GM19099 (cell line): ENCODE data around the gene PRSS8.

Source experiments
- POLR2A ChIP-seq: IDR thresholded peaks from 3 replicates; pipeline ENCODE4 v1.6.1; 2011; ENCODE audit warnings: low read depth; ENCODE audit not compliant: insufficient read length; ENCODE audit errors: extremely low read depth

The PRSS8 gene

DNA sequence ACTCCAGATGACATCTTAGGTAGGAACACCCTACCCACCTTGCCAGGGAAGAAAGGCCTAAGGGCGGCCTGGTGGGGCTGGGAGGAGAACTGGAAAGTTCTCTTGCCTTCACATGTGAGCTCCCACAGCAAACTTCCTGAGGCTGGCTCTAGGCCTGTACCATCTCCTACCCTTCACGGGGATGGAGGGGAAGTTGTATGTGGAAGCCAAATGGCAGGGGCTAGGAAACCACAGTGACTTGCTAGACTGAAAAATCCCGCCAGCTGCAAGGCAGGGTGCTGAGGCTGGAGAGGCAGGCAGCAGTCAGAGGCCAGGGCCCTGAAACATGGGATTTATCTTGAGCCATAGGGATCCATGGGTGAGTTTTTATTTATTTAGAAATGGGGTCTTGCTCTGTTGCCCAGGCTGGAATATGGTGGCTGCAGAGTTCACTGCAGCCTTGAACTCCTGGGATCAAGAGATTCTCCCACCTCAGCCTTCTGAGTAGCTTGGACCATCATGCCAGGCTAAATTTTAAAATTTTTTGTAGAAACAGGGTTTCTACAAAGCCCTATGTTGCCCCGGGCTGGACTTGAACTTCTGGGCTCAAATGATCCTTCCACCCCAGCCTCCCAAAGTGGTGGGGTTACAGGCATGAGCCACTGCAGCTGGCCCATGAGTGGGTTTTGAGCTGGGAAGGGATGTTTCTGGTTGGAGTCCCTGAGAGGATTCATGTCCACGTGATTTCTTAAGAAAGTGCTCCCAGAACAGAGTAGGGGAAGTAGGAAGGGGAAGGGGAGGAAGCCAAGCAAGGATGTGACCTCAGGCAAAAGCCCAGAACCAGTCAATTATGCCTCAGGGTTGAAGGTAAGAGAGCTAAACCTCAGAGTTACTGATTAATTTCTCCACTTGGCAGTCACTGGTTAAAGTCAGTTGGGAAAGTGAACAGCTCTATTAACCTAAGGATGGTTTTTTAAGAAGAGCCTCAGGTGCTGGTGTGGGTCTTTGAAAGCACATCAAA is 22.1 kb downstream of the PRSS8 start:
- TF ChIP-seq POLR2A: no peak

DNA sequence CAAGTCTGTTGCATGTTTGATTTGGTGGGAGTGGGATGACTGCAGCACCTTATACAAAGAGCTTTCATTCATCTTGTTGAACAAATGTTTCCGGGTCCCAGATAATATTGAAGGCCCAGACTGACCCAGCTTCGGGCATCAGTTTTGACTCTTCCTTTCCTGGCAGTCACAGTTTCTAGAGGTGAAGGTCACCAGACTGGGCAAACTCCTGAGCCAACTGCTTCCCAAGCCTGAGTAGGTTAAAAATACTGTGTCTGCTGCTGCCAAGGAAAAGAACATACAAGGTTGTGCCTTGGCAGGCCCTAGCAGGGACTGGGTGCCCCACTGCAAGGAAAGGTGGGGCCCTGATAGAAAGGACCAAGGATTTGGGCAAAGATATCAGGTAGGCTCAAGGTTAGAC is 22.8 kb downstream of the PRSS8 start:
- TF ChIP-seq POLR2A: no peak

DNA sequence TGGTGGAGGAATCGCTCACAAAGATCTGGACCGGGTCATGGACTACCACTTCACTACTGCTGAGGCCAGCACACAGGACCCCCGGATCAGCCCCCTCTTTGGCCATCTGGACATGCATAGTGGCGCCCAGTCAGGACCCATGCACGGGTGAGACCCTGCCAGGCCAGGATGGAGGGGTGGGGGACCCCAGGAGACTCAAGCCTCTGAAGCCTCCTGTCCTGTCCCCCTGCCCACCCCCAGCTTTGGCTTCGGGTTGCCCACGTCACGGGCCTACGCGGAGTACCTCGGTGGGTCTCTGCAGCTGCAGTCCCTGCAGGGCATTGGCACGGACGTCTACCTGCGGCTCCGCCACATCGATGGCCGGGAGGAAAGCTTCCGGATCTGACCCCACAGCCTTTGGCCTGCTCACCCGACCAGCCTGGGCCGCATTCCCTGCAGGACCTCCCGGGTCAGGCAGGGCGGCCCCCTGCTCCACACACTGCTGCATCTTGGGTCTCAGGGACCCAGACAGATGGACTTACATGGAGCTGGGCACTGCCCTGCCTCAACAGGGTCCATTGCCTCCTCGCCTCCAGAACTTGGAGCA is 23.6 kb downstream of the PRSS8 start:
- TF ChIP-seq POLR2A: no peak

DNA sequence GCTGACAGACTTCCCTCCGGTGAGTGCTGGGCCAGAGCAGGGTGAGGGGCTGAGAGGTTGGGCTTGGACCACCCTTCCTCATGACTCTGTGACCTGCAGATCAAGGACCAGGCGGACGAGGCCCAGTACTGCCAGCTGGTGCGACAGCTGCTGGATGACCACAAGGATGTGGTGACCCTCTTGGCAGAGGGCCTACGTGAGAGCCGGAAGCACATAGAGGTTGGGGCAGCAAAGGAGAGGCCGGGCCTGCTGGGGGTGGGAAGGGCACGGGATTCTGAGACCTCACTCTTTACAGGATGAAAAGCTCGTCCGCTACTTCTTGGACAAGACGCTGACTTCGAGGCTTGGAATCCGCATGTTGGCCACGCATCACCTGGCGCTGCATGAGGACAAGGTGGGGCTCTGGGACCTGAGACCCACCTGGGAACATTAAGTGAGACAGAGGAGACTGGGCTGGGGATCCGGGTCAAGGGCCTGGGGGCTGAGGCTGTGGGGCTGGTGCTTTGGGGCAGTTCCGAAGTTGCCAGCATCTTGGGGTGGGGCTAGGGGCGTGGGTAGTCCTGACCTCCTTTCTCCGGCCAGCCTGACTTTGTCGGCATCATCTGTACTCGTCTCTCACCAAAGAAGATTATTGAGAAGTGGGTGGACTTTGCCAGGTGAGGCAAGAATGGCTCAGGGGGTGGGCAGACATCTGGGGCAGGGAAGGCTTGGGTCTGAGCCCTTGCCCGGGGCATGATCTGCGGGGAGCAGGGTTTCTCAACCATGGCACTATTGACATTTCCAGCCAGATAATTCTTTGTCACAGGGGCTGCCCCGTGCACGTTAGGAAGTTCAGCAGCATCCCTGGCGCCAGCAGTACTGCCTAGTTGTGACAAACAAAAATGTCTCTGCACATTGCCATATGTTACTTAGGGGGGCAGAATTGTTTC is 25.2 kb downstream of the PRSS8 start:
- TF ChIP-seq POLR2A: no peak

DNA sequence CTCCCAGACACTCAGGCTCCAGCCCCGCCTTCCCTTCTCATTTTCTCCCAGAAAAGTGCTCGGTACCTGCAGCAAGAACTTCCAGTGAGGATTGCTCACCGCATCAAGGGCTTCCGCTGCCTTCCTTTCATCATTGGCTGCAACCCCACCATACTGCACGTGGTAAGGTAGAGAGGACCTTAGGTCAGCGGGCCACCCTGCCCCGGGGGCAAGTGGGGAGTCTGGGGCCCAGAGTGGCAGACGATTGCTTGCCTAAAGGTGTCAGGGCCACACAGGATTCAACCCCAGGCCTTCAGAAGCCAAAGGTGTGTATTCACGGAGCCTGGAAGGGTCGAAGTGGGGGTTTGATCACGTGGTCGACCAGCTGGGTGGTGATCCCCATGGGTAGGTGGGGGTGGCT is 25.9 kb downstream of the PRSS8 start:
- no peak for TF ChIP-seq POLR2A

DNA sequence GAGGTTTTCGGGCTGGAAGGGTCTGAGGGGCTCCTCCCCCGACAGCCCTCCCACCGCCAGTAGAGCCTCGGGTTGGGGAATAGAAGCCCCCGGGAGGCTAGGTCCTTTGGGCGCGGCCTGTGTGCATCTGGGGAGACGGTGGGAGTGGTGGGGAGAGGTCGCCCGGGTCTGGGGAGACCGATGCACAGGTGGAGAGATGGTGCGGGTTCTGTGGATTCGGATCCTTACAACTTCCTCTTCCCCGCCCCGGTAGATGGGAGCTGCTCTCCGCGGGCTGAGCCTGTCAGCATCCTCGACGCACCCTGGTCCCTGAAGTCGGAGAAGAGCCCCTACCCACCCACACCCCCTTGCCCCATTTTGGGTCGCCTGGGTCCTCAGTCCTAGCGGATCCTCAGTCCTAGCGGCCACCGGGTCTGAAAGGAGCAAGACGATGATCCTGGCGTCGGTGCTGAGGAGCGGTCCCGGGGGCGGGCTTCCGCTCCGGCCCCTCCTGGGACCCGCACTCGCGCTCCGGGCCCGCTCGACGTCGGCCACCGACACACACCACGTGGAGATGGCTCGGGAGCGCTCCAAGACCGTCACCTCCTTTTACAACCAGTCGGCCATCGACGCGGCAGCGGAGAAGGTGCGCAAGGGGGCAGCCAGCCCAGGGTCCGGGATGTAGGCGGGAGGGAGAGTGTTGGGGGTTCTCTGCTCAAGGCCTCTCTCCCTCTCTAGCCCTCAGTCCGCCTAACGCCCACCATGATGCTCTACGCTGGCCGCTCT is 26.6 kb downstream of the PRSS8 start:
- TF ChIP-seq POLR2A: no peak

DNA sequence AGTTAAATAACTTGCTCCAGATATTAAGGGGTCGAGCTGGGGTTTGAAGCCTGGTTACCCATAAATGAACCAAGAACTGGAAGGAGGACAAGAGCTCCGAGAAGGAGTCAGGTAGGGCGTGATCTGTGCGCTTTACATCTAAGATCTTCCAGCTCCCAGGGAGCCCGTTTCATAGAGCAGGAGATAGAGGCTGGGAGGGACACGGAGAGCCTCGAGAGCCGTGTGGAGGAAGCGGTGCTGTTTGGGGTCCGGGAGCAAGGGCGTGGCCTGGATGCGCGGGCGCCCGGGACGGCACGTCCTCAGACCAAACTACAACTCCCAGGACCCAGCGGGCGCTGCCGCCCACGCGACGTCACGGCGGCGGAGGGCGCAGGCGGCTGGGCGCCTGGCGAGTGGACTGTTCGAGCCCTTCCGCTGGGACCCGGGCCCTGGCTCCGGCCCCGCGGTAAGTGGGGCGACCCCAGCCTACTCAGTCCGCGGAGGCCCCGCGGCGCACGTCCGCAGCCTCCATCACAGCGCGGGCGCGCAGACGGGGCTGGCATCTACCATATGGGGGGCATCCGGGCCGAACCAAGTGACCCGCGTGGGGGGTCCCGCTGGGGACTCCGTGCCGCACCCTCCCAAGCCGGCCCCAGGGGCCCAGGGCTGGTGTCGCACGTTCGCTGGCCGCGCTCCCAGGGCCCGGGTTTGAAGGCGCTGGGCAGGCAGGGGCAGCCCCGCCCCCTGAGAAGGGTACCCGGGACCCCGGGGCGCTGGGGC is 27.3 kb downstream of the PRSS8 start, which contains the start of gene BCKDK:
TSS of gene BCKDK (plus strand) at position 352 of the 759 bp plus-strand sequence. CDS start 838 bp downstream, outside the sequence.
- peak; percentile 58 for TF ChIP-seq POLR2A

DNA sequence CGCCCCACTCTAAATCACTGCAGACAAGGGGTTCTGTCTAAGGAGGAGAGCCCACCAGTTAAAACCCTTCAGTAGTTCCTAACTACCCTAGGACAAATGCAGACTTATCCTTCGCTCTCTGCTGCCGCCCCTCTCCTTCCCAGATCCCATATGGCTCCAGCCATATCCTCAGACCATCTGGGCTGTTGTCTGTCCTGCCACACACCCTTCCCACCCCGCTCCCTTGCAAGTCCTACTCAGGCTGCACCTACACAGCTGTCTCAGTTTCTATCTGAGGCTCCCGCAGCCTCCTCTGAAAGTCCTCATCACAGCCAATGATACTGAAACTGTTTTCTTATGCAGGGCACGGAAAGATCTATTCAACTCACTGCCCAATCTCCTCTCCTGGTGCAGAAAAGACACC is 28.1 kb downstream of the PRSS8 start:
- TF ChIP-seq POLR2A: no peak

DNA sequence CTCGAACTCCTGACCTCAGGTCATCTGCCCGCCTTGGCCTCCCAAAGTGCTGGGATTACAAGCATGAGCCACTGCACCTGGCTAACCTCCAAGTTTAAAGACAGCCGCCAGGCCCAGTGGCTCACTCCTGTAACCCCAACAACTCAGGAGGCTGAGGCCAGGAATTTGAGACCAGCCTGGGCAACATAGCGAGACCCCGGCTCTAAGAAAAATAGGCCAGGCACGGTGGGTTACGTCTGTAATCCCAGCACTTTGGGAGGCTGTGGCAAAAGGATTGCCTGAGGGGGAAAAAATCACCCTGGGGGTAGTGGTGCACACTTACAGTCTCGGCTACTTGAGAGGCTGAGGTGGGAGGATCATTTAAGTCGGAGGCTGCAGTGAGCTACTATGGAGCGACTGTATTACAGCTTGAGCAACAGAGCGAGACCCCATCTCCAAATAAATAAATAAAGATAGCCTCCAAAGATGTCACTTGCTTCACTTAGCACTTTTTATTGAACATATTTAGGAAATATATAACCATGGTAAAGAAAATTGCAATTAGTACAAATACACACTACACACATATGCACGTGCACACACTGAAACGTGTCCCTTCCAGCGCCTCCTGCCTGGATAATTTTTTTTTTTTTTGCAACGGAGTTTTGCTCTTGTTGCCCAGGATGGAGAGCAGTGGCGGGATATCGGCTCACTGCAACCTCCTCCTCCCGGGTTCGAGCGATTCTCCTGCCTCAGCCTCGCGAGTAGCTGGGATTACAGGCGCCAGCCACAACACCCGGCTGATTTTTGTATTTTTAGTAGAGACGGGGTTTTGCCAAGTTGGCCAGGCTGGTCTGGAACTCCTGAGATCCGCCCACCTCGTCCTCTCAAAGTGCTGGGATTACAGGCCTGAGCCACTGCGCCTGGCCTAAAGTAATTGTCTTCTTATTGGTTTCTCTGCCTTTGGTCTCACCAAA is 28.7 kb downstream of the PRSS8 start:
- no peak for TF ChIP-seq POLR2A

DNA sequence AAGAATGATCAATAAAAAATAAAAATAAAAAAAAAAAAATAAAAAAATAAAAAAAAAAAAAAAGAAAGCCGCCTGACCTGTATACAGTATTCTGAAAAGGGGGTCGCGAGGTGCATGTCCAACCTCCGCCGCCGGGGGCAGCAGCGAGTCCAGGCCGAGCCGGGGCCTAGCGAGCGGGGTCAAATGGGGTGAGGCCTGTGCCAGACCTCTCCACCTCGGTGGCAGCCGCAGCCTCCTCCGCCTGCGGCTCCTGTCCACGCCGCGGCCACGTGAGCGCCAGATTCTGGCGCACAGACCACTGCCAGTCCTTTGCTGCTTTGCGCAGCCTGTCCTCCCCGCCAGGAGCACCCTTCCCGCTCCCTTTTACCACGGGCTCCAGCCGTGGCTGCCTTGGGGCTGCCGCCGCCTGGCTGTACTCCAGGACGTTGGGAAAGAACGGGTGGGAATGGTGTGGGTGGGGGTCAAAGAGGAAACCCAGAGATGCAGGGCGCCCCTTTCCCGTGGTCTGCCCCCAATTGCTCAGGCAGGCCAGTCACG is 29.8 kb downstream of the PRSS8 start:
- no peak for TF ChIP-seq POLR2A

DNA sequence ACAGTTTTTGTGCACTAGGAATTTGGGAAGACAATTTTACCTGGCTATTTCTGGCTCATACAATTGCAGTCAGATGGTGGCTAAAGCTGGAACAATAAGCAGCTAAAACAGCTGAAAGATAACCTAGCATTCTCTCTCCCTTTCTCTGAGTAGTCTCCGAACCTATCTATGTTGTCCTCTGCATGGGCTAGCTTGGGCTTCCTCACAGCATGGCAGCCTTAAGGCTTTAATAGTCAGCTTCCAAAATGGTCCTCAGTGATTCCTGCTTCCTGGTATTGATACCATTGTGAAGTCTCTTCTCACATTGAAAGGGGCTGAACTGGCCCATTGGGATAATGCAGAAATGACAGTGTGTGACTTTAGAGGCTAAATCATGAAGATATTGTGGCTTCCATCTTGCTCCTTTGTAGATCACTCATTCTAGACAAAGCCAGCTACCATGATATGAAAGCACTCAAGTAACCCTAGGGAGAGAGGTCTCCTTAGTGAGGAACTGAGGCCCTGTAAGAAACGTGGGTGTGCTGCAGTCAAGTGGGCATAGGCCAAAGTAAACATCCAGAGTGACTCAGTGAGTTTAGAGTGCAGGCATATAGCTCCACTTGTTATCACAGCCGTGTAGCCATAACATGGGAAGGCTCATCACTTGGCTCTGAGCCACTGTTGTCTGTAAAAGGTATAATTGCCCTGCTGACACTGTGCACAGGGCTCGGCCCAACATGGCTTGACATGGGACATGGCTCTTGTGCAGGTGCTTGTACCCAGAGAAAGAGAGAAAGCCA is 35.5 kb downstream of the PRSS8 start:
- no peak for TF ChIP-seq POLR2A
